Right renal pelvis (tissue), 4 donors: ENCODE measurements around the gene LRRC8B. TPM values are rescaled to one million over a fixed set of nuclear protein-coding genes. Genes with fewer than 3 reads are reported as not detected.

Experiments
- DNase-seq, 4 donors: peaks; one replicate each; pipeline ENCODE4 v3.0.0-alpha.2; 2013; ENCODE audit warnings: low read depth in 4 of 4, low spot score in 3 of 4, missing footprints in 1 of 4
- polyA plus RNA-seq, 4 donors: library from polyadenylated mRNA; unstranded; fragments of 120-200 nt; gene quantifications; one replicate each; pipeline ENCODE4 v1.2.1, GENCODE V29; 2013; ENCODE audit not compliant: insufficient read length in 4 of 4

LRRC8B gene
- polyA plus RNA-seq, 4 donors = 8.9 to 11.0 (median 9.4) TPM

DNA sequence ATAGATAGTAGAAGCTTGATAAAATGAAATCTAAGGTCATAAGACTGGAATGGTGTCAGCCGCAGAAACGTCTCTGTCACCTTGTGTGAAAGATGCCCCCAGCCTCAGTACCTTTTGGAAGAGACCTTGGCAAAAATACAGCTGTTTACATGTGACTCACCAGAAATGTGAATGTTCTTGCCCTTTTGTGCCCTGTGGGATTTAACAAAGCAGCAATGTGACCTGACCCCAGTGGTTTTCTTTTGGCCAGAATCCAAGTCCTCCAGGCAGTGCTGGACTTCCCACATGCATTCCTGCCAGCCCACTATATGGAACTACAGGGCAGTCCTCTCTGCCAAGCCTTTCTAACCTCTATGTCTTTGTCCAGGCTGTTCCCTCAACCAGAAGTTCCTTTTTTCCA is 81.1 kb downstream of the LRRC8B start:
- DNase-seq = no peak

DNA sequence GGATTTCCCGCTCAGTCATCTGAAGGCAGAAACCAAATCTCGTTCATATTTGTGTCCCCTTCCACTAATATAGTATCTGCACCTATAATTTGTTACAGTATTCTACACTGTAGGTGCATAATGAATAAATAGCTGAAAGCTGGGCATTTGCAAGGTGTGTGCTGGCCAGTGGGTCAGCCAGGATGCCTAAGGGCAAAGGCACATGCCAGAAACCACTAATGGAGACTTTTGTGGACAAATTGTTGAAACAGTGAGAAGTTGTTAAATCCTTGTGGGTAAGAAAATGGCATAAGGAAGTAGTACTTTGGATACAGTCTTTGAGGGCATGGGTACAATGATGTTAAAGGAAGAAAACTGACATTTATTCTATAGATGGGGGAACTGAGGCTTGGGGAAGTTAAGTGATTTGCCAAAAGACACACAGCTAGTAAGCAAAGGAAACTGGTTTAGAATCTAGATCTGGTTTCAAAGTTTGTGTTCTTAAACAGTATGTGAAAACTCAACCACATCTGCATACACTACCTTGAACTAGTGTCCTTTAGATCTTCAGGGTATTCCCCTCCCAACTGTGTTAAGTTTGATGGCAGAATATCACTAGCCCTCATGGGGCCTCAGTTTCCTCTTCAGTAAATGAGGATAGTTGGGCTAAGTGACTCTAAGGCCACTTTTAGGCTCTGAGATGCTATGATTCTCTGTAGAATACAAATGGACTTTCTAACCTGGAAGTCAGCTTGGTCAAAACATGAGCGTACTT is 81.8 kb downstream of the LRRC8B start:
- no peak for DNase-seq

DNA sequence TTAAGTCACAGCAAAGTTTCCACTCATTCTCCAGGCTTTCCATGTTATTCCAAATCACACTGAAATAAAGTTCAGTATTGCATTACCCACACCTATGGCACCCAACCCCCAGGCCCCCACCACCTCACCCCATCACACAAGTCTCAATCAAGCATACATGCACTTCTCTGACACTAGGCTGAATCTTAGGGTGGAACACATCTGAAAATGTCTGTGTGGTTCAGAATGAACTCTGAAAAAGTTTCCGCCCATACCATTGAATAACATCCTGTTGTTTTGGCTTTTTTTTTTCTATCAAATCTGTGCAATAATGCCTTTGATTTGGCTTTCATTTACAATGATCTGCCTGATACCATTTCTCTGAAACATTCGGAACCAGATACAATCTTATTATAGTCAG is 82.5 kb downstream of the LRRC8B start:
- no peak for DNase-seq

DNA sequence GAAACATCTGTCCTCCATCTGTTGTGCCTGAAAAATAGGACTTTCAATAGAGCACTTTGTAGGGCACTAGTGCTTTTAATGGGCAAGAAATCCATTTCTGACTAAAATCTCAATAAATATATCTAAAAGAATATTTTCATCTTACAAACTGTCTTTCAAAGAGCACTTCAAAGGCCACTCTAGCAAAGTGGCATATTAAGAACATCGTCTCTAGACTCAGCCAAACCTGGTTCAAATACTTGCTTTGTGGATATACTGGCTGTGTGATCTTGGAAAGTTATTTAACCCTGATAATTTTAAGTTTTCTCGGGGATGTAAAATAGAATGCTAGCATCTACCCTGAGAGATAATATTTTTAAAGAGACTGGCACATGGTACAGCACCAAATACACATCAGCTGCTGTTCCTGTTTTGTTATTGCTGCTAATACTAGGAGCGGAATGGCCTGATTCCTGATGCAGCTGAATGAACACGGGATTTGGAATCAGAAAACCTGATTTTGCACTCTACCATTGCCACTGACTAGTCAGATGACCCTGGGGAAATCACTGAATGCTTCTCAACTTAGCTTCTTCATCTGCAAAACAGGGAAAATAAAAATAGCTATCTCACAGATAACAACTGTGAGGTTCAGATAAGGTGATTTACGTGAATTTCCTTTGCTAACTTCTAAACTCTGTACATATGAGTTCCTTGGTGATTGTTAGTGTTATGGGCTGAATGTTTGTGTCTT is 83.1 kb downstream of the LRRC8B start:
- DNase-seq = no peak

DNA sequence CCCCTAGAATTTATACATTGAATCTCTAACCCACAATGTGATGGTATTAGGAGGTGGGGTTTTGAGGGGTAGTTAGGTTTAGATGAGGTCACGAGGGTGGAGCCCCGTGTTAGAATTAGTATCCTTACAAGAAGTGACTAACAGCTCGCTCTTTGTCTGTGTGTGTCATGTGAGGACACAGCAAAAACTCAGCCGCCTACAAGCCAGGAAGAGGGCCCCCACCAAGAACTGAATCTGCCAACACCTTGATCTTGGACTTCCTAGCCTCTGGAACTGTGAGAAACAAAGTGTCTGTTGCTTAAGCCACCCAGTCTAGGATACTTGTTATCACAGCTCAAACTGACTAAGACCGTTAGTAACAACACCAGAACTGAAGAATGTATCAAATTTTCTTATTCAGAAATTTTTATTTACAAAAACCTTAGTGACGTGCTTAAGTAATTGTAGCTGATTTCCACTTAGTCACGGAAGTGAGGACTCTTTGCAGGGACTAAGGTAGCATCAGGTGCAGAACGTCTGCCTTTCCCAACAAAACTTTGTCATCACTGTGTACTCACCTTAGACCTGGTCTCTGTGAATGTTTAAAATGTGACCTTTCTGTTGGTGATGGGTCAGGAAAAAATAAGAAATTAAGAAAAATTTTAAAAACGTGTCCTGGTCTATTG is 83.8 kb downstream of the LRRC8B start:
- no peak for DNase-seq

DNA sequence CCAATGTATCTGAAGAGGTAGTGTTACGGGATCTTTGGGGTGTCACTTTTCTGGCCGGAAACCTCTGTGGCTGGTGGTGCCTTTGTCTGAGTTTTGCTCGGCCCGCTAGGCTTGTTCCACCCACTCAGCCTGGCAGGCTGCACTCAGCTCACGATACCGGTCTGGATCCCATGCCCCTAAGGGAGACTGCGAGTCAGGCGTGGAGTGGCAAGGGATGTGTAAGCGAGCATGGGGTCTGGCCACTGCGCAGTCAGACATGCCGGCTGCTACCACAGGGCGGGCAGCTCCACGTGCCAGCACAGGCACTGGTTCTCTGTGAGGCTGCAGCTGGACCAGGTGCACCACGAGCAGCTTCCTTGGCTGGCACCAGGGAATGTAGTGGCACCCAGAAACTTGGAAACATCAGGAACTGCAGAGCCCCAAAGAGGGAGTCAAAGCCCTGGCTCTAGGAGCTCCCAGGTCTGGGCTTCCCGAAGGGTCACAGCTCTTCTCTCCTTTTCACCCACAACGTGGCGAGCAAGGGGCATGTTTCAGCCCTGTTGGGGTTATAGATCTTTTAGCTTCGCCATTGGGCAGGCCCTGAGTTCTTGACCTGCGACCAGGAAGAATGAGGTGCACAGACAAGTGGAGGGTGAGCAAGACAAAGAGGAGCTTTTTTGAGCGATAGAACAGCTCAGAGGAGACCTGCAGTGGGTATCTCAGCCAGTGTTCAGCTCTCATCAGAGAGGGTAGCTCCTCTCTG is 84.5 kb downstream of the LRRC8B start:
- no peak for DNase-seq

GRCh38 chr1:89609781-89610456 is 85.3 kb downstream of the LRRC8B start:
- DNase-seq = no peak

DNA sequence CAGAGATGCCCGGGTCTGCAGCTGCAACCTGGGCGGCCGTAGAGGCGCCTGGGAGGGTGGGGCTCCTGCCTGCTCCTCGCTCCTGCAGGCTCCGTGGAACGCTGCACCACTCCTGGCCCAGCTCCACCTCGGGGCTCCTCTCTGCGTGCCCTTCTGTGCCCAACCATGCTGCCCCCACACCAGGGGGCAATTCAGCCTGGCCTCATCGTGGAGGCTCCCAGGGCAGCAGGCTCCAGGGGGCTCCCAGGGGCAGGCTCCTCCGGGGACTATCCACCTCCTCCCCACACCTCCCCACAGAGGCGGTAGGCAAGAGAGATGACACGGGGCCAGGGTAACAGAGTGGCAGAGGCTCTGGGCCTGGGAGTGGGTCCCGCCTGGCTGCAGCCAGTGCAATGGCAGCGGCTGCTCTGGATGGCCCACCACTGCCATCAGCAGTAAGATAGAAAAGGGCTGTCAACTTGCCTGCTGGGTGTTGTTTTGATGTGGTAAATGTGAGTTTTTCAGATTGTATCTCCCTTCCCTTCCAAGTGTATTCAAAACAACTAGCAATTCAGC is 85.9 kb downstream of the LRRC8B start:
- no peak for DNase-seq

DNA sequence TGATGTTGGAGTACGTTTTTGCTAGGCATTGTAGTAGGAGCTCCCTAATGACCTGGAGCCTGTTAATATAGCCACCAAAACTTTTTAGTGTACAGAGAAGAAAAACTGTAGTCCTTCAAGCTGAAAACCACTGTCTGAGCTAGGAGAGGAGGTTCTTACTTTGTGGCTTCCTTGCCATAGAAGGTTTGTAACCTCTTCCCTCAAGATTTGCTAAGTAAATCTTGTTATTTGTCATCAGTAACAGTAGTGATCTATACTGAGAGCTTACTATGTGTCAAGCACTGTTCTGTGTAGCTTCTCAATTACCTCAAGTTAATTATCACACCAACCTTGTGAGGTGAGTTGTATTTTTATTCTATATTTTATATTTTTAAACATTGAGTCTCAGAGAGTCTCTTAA is 87.1 kb downstream of the LRRC8B start:
- DNase-seq = no peak

DNA sequence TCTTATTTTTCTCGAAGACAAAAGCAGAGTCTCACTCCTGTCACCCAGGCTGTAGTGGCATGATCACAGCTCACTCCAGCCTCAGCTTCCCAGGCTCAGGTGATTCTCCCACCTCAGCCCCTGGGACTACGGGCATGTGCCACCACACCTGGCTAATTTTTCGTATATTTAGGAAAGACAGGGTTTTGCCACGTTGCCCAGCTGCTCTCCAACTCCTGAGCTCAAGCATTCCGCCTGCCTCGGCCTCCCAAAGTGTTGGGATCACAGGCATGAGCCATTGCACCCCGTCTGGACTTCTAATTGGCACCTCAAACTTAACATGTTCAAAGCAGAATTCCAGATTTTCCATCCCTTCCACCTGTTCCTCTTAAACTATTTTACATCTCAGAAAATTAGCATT is 89.3 kb downstream of the LRRC8B start:
- no peak for DNase-seq

GRCh38 chr1:89615676-89616598 is 91.3 kb downstream of the LRRC8B start:
- DNase-seq = no peak

GRCh38 chr1:89616844-89617627 is 92.4 kb downstream of the LRRC8B start:
- DNase-seq = no peak

DNA sequence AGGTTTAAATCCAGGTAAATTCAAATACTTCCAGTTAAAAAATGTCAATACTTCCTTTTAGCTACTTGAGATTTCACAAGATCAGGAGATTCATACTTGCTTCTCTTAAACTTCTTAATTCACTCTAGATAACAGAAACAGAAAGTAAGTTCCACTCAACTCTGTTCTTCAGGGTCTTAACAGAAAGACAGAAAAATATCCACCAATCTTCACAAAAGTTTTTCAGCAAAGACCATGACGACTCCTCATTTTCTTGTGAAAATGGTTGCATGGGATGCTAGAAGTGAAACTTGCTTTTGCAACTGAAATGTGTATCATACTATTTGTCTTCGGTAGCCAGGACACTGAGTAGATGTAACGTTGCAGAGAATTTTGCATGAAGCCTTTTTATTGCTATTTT is 96.0 kb downstream of the LRRC8B start:
- no peak for DNase-seq

DNA sequence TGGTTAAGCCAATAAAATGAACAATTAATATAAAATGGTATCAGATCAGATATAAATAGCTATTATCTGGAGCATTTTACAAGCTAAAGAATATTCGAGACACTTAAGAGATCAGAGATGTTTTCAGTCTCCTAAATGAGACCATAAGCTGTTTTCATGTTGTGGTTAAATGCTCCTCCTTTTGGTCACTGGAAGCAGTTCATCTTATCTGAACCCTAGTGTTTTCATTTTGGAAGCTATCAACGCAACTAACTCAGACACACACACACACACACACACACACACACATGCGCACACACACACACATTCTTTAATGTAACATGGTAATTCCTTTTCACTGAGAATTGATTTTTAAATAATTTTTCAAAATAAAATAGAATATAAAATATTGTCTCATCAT is 98.3 kb downstream of the LRRC8B start:
- DNase-seq = no peak

- DNase-seq = no peak
These were observed 99.7 kb downstream of the LRRC8B start for GRCh38 chr1:89624314-89624713.

DNA sequence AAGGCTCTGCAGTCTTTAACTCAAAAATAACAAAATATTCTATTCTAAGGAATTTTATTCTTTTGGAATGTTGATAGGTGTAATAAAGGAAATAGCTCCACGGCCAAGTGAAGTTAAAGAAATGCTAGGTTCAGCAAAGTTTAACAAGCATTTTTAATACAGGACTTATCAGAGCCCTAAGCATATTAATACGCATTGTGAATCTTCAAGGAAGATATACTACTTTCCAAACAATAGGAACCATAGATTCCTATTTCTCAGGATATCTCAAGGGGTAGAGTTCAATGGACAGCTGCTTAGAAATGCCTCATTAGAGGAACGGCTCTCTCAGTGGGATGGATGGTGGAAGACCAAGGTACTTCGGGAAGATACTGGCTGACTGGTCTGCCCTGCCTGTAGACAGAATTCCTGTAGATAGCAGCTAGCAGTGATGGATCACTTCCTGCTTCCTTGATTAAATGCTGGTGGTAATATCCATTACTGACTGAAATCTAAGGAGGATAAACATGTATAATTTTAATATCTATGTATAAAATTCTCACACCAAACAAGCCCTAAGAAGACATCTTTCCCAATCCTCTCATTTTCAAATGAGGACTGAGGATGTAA is 100.2 kb downstream of the LRRC8B start:
- no peak for DNase-seq

DNA sequence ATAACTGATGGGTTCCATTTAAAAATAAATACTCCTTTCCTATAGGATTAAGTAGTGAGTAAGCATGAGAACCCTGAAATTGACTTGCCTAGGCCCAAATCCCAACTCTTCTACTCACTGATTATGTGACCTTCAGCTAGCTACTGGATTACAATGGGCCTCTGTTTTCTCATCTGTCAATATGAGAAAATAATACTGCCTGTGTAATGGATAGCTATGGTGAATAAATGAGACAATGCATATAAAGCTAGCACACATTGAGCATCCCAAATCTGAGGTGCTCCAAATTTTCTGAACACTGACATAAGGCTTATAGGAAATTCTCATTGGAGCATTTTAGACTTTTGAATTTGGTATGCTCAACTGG is 103.0 kb downstream of the LRRC8B start:
- DNase-seq = no peak

DNA sequence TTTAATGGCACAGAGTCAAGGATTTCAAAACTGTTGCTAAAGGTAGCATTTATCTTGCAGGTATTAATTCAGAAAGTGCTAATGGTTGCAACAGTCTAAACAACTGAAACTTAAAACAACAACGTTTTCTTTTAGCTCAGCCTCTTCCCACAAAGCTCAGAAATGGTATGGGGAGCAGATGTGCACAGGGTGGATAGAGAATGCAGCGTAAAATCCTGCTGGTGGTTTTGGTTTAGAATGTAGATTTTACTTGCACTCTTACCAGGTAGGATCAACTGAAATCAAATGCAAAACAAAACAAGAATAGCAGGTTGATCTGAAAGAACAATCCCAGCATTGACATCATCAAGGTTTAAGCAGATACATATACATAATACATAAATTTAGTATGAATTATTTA is 104.5 kb downstream of the LRRC8B start:
- no peak for DNase-seq
